Liver (tissue), 9 donors: ENCODE measurements around the gene ARPC3. TPM values are rescaled to one million over a fixed set of nuclear protein-coding genes. Genes with fewer than 3 reads are reported as not detected.

ENCODE experiments used
- DNase-seq: peaks from one replicate; pipeline ENCODE4 v3.0.0-alpha.2; 2017; ENCODE audit warnings: low spot score
- H3K27ac ChIP-seq, 2 donors: one replicate each; pipeline ENCODE4 v1.7.0; 2013; ENCODE audit warnings: inconsistent platforms in 2 of 2, low read length in 2 of 2, control low read depth in 1 of 2, low read depth in 1 of 2, mild to moderate bottlenecking in 1 of 2
- H3K27me3 ChIP-seq, 4 donors: one replicate each; pipeline versions ENCODE4 v1.6.1 to v1.7.0; 2013; ENCODE audit warnings: low read length in 3 of 4, inconsistent platforms in 1 of 4, mild to moderate bottlenecking in 1 of 4, moderate library complexity in 1 of 4; ENCODE audit not compliant: control insufficient read depth in 4 of 4, insufficient read depth in 4 of 4
- H3K36me3 ChIP-seq, 4 donors: one replicate each; pipeline versions ENCODE4 v1.6.1 to v1.7.0; 2013; ENCODE audit warnings: low read length in 3 of 4, mild to moderate bottlenecking in 3 of 4, low read depth in 1 of 4, moderate library complexity in 1 of 4; ENCODE audit not compliant: control insufficient read depth in 4 of 4, insufficient read depth in 3 of 4
- H3K4me1 ChIP-seq, 4 donors: one replicate each; pipeline versions ENCODE4 v1.6.1 to v1.7.0; 2013; ENCODE audit warnings: low read length in 3 of 4, mild to moderate bottlenecking in 3 of 4, moderate library complexity in 1 of 4; ENCODE audit not compliant: control insufficient read depth in 4 of 4, insufficient read depth in 4 of 4
- H3K4me3 ChIP-seq, 3 donors: one replicate each; pipeline versions ENCODE4 v1.6.1 to v1.7.0; 2013; ENCODE audit warnings: low read length in 3 of 3, control low read depth in 1 of 3, low read depth in 1 of 3, mild to moderate bottlenecking in 1 of 3
- H3K9ac ChIP-seq, 2 donors: one replicate each; pipeline ENCODE4 v1.7.0; 2013; ENCODE audit warnings: low read length in 2 of 2, mild to moderate bottlenecking in 2 of 2, moderate library complexity in 2 of 2, control low read depth in 1 of 2, low read depth in 1 of 2
- H3K9me3 ChIP-seq, 4 donors: one replicate each; pipeline versions ENCODE4 v1.6.1 to v1.7.0; 2013; ENCODE audit warnings: low read length in 3 of 4; ENCODE audit not compliant: control insufficient read depth in 4 of 4
- EGR1 ChIP-seq, 2 donors: IDR thresholded peaks; 2 replicates each; pipeline ENCODE4 v1.6.1; 2016 to 2018; ENCODE audit warnings: antibody characterized with exemption in 2 of 2, low read depth in 2 of 2
- FOXA1 ChIP-seq: IDR thresholded peaks from 2 replicates; pipeline ENCODE4 v1.6.1; 2016; ENCODE audit warnings: antibody characterized with exemption
- FOXA2 ChIP-seq: IDR thresholded peaks from 2 replicates; pipeline ENCODE4 v1.6.1; 2016; ENCODE audit warnings: antibody characterized with exemption
- GABPA ChIP-seq, 2 donors: IDR thresholded peaks in 1 of 2; conservative IDR thresholded peaks in 1 of 2; 2 replicates each; pipeline ENCODE4 v1.6.1; 2016; ENCODE audit warnings: antibody characterized with exemption in 2 of 2, mild to moderate bottlenecking in 1 of 2, moderate library complexity in 1 of 2
- HNF4A ChIP-seq, 2 donors: conservative IDR thresholded peaks; 2 replicates each; pipeline ENCODE4 v1.6.1; 2016; ENCODE audit warnings: antibody characterized with exemption in 2 of 2, mild to moderate bottlenecking in 2 of 2
- HNF4G ChIP-seq: IDR thresholded peaks from 2 replicates; pipeline ENCODE4 v1.6.1; 2016; ENCODE audit warnings: antibody characterized with exemption
- JUND ChIP-seq, 2 donors: IDR thresholded peaks; 2 replicates each; pipeline ENCODE4 v1.6.1; 2016; ENCODE audit warnings: antibody characterized with exemption in 2 of 2
- NR2F2 ChIP-seq: IDR thresholded peaks from 2 replicates; pipeline ENCODE4 v1.6.1; 2016; ENCODE audit warnings: antibody characterized with exemption
- RAD21 ChIP-seq, 2 donors: IDR thresholded peaks; 2 replicates each; pipeline ENCODE4 v1.6.1; 2016; ENCODE audit warnings: antibody characterized with exemption in 2 of 2, mild to moderate bottlenecking in 2 of 2
- RXRA ChIP-seq, 2 donors: IDR thresholded peaks; 2 replicates each; pipeline ENCODE4 v1.6.1; 2017 to 2018; ENCODE audit warnings: antibody characterized with exemption in 2 of 2, mild to moderate bottlenecking in 1 of 2
- SP1 ChIP-seq: IDR thresholded peaks from 2 replicates; pipeline ENCODE4 v1.6.1; 2018; ENCODE audit warnings: antibody characterized with exemption, mild to moderate bottlenecking
- TAF1 ChIP-seq: conservative IDR thresholded peaks from 2 replicates; pipeline ENCODE4 v1.6.1; 2016; ENCODE audit warnings: antibody characterized with exemption, mild to moderate bottlenecking
- YY1 ChIP-seq: IDR thresholded peaks from 2 replicates; pipeline ENCODE4 v1.6.1; 2016; ENCODE audit warnings: antibody characterized with exemption, mild to moderate bottlenecking
- WGBS: extraction: QIAGEN DNeasy Blood & Tissue Kit; methylation state at CpG from one replicate; pipeline ENCODE4 v1.1.7; 2013; 5-methylcytosine and 5-hydroxymethylcytosine counted together
- polyA plus RNA-seq, 2 donors: library from polyadenylated mRNA; stranded (reverse) in 1 of 2; unstranded in 1 of 2; fragments of 200-250 nt in 1 of 2; fragments of >200 nt in 1 of 2; fragmentation: Nextera tagmentation in 1 of 2; extraction: Ambion mirVana in 1 of 2; gene quantifications; one replicate each; pipeline versions ENCODE4 v1.2.1 to v1.2.3, GENCODE V29; 2013 to 2015
- total RNA-seq, 2 donors: library from RNA; depleted of rRNA; stranded (reverse); fragments of >200 nt; gene quantifications; one replicate each; pipeline ENCODE4 v1.2.3, GENCODE V29; 2014
- TF ChIP-seq, protein P1 (sequence below): IDR thresholded peaks from 2 replicates; pipeline ENCODE4 v1.6.1; 2016; ENCODE audit warnings: antibody characterized with exemption
- TF ChIP-seq, protein P2 (sequence below): IDR thresholded peaks from 2 replicates; pipeline ENCODE4 v1.6.1; 2016; ENCODE audit warnings: antibody characterized with exemption, mild to moderate bottlenecking
- TF ChIP-seq, protein P3 (sequence below): IDR thresholded peaks from 2 replicates; pipeline ENCODE4 v1.6.1; 2016; ENCODE audit warnings: antibody characterized with exemption
- TF ChIP-seq, protein P4 (sequence below): IDR thresholded peaks from 2 replicates; pipeline ENCODE4 v1.6.1; 2016; ENCODE audit warnings: antibody characterized with exemption
- TF ChIP-seq, protein P5 (sequence below): fragments of 150-350 bp; IDR thresholded peaks from 2 replicates; pipeline ENCODE4 v1.5.1; 2017; ENCODE audit warnings: improper control_type of control experiment, low read depth, low read length; ENCODE audit not compliant: missing input control
- donor health status: healthy.
- donor health status: healthy.
- donor health status: healthy.
- donor health status: healthy.
- donor health status: healthy.

ARPC3 gene
- total and polyA plus RNA-seq, 4 donors = 86.2 to 140 (median 115) TPM

DNA sequence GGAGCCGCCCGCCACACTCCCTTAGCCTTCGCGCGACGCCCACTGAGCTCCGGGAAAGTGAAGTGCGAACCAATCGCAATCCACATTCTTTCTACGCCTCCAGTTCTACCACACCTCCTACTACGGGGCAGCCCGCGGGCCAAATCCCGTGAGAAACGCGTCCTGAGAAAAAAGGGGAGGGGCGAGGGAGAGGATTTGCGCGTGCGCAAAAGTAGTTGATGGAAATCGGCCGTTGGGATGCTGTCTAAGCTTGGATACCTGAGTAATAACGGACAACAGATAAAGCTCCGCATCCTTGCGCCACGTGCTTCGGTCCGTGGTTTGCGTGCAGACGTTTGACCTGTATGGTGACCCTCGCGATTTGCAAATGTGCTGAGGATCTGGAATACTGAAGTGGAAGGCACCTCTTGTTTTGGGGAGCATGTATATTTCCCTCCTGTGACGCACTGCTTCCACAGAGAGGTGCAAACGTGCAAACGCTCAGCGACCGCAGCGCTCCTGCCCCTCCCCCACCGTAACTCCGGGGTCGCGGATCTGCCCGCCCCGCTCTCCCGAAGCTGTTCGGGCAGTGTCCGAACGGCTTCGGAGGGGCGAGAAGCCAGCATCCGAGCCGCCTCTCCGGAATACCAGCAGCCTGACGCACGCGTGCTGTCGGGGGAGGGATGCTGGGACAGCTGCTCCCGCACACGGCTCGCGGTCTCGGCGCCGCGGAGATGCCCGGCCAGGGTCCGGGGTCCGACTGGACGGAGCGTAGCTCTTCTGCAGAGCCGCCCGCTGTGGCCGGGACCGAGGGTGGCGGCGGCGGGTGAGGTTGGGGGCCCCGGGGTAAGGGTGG lies 18.3 kb upstream of the ARPC3 start, which contains the start of the genes FAM216A and GPN3:
Gene FAM216A (plus strand): TSS at position 632 of the 835 bp plus-strand sequence. CDS start 31 bp downstream, at position 663.
Gene GPN3 (minus strand): TSS at position 44 of the 835 bp plus-strand sequence. CDS start 54 bp downstream, outside the sequence.
- H3K4me3 ChIP-seq = peak within 1 kb of the TSS; percentile 71 to 99 (median 94)
- WGBS = under 1% methylated on average over 78 of the region's 78 CpGs
- H3K4me1 ChIP-seq = peaks cover 0 to 27% (median 21%) of the 10 kb centered on the region in 4 donors
- H3K27ac ChIP-seq = peak within 1 kb of the TSS; percentile 79 to 95
- H3K9ac ChIP-seq = peak within 1 kb of the TSS; percentile 77 to 93
- H3K27me3 ChIP-seq = no peaks in the 10 kb centered on the region
- DNase-seq = peak; percentile 97
- TF ChIP-seq, protein P1, sequence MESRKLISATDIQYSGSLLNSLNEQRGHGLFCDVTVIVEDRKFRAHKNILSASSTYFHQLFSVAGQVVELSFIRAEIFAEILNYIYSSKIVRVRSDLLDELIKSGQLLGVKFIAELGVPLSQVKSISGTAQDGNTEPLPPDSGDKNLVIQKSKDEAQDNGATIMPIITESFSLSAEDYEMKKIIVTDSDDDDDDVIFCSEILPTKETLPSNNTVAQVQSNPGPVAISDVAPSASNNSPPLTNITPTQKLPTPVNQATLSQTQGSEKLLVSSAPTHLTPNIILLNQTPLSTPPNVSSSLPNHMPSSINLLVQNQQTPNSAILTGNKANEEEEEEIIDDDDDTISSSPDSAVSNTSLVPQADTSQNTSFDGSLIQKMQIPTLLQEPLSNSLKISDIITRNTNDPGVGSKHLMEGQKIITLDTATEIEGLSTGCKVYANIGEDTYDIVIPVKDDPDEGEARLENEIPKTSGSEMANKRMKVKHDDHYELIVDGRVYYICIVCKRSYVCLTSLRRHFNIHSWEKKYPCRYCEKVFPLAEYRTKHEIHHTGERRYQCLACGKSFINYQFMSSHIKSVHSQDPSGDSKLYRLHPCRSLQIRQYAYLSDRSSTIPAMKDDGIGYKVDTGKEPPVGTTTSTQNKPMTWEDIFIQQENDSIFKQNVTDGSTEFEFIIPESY = peak; percentile 98
- TF ChIP-seq RXRA (IDR thresholded peaks at IDR 0.05) (peak; percentile 67 to 69), HNF4G (peak; percentile 36), FOXA2 (peak; percentile 61), NR2F2 (peak; percentile 36), GABPA (IDR thresholded peaks at IDR 0.05 in 1 of 2, conservative IDR thresholded peaks at IDR 0.05 in 1 of 2) (peak in 1 of 2 donors; percentile 83), HNF4A (conservative IDR thresholded peaks at IDR 0.05) (peak; percentile 24 to 43), SP1 (peak; percentile 90), RAD21 (IDR thresholded peaks at IDR 0.05) (peak; percentile 47 to 53), EGR1 (IDR thresholded peaks at IDR 0.05; ENCODE audit: low read depth in 2 of 2) (peak; percentile 25 to 48), TAF1 (peak; percentile 91), JUND (IDR thresholded peaks at IDR 0.05) (peak in 1 of 2 donors; percentile 17), FOXA1 (peak; percentile 75), YY1 (peak; percentile 95)
- TF ChIP-seq, protein P2, sequence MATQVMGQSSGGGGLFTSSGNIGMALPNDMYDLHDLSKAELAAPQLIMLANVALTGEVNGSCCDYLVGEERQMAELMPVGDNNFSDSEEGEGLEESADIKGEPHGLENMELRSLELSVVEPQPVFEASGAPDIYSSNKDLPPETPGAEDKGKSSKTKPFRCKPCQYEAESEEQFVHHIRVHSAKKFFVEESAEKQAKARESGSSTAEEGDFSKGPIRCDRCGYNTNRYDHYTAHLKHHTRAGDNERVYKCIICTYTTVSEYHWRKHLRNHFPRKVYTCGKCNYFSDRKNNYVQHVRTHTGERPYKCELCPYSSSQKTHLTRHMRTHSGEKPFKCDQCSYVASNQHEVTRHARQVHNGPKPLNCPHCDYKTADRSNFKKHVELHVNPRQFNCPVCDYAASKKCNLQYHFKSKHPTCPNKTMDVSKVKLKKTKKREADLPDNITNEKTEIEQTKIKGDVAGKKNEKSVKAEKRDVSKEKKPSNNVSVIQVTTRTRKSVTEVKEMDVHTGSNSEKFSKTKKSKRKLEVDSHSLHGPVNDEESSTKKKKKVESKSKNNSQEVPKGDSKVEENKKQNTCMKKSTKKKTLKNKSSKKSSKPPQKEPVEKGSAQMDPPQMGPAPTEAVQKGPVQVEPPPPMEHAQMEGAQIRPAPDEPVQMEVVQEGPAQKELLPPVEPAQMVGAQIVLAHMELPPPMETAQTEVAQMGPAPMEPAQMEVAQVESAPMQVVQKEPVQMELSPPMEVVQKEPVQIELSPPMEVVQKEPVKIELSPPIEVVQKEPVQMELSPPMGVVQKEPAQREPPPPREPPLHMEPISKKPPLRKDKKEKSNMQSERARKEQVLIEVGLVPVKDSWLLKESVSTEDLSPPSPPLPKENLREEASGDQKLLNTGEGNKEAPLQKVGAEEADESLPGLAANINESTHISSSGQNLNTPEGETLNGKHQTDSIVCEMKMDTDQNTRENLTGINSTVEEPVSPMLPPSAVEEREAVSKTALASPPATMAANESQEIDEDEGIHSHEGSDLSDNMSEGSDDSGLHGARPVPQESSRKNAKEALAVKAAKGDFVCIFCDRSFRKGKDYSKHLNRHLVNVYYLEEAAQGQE = peak; percentile 80
- TF ChIP-seq, protein P3, sequence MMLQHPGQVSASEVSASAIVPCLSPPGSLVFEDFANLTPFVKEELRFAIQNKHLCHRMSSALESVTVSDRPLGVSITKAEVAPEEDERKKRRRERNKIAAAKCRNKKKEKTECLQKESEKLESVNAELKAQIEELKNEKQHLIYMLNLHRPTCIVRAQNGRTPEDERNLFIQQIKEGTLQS = peak; percentile 54
- TF ChIP-seq, protein P4, sequence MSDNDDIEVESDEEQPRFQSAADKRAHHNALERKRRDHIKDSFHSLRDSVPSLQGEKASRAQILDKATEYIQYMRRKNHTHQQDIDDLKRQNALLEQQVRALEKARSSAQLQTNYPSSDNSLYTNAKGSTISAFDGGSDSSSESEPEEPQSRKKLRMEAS = peak; percentile 97
- TF ChIP-seq, protein P5, sequence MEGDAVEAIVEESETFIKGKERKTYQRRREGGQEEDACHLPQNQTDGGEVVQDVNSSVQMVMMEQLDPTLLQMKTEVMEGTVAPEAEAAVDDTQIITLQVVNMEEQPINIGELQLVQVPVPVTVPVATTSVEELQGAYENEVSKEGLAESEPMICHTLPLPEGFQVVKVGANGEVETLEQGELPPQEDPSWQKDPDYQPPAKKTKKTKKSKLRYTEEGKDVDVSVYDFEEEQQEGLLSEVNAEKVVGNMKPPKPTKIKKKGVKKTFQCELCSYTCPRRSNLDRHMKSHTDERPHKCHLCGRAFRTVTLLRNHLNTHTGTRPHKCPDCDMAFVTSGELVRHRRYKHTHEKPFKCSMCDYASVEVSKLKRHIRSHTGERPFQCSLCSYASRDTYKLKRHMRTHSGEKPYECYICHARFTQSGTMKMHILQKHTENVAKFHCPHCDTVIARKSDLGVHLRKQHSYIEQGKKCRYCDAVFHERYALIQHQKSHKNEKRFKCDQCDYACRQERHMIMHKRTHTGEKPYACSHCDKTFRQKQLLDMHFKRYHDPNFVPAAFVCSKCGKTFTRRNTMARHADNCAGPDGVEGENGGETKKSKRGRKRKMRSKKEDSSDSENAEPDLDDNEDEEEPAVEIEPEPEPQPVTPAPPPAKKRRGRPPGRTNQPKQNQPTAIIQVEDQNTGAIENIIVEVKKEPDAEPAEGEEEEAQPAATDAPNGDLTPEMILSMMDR = no peak
- H3K9me3 ChIP-seq = no peaks in the 10 kb centered on the region
- peaks cover 0 to 6% (median 2%) of the 10 kb centered on the region in 4 donors for H3K36me3 ChIP-seq
